ENCODE results near the gene PCDH12. TPM values are rescaled to one million over a fixed set of nuclear protein-coding genes. Genes with fewer than 3 reads are reported as not detected.

PCDH12 gene
- total RNA-seq, 1 experiment from 2014 or later: not detected

DNA sequence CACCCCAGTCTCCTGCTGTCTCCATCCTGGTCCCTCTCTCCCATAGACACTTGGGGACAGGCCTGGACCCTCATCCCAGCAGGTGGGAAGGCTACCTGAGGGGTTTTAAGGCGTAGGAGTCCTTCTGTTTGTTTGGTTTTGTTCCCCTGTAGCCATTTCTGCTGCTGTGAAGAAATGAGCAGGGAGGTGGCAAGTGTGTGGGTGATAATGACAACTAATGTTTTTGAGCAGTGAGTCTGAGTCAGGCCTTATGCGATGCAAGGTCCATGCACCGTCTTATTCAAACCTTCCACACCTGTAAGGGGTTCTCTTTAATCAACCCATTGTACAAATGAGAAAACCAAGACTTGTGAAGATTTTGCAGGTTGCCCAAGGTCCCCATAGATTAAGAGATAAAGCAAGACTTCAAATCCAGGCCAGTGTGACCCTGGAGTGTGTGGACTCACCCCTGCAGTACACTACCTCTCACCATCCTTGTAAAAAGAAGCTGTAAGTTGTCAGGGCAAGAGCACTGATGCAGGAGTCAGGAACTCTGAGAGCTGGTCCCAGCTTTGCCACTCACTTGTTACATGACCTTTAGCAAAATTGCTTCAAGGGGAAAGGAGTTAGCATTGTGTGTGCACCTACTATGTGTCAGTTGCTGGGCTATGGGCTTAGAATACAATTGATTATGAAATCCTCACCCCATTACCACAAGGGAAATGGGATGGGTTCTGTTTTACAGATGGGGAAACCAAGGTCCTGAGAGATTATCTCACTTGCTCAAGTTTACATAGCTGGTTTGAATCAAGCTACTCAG, 7.6 kb downstream of the PCDH12 start:
- Histone ChIP-seq H2BK15ac (ENCODE audit: low read depth, low read length) (no peak overlapping the region), H3K9ac (ENCODE audit: extremely low read depth, insufficient read length, low read length) (no peak overlapping the region), H3K79me1 (ENCODE audit: insufficient read depth, low read depth, low read length, poor library complexity, severe bottlenecking) (no peaks in the 10 kb centered on the region), H2BK20ac (ENCODE audit: low read depth, low read length, poor library complexity, severe bottlenecking) (no peak overlapping the region), H2AK5ac (ENCODE audit: insufficient read length, low read length) (no peak overlapping the region), H3K4me1 (ENCODE audit: insufficient read depth, low read length) (no peaks in the 10 kb centered on the region; the same call in 1 of the 2 replicates), H2AFZ (ENCODE audit: low read length) (no peak overlapping the region), H3K4me2 (ENCODE audit: insufficient read depth, insufficient read length, low read length) (no peak overlapping the region), H3K9me3 (ENCODE audit: control insufficient read depth, low read depth, low read length) (no peaks in the 10 kb centered on the region), H4K5ac (ENCODE audit: insufficient read length, low read depth, low read length) (no peak overlapping the region), H3T11ph (ENCODE audit: low read length) (no peak overlapping the region), H3K56ac (ENCODE audit: insufficient read length, low read depth, low read length) (no peak overlapping the region), H2BK120ac (ENCODE audit: low read depth, low read length, poor library complexity, severe bottlenecking) (no peak overlapping the region), H2BK5ac (ENCODE audit: insufficient read length, low read length) (no peak overlapping the region), H2BK12ac (ENCODE audit: insufficient read length, low read depth, low read length) (no peak overlapping the region), H3K23me2 (ENCODE audit: insufficient read length, low read depth, low read length, poor library complexity, severe bottlenecking) (no peaks in the 10 kb centered on the region), H4K8ac (replicated peaks; ENCODE audit: insufficient read length, low read depth, low read length) (no peak overlapping the region), H4K20me1 (ENCODE audit: control insufficient read depth, insufficient read depth, insufficient read length) (no peaks in the 10 kb centered on the region), H3K4ac (ENCODE audit: low read depth, low read length) (no peak overlapping the region), H3K14ac (ENCODE audit: insufficient read depth, low read length) (no peak overlapping the region), H3K23ac (ENCODE audit: insufficient read length, low read depth, low read length) (no peak overlapping the region), H3K27me3 (ENCODE audit: insufficient read depth, low read length) (no peaks in the 10 kb centered on the region), H3K18ac (ENCODE audit: insufficient read length, low read depth, low read length) (no peak overlapping the region), H3K27ac (ENCODE audit: insufficient read length, low read depth, low read length) (no peak overlapping the region), H4K91ac (ENCODE audit: insufficient read length, low read depth, low read length) (no peak overlapping the region), H3K79me2 (ENCODE audit: insufficient read depth, low read length) (no peaks in the 10 kb centered on the region)
- no peaks in the 10 kb centered on the region; a peak in 1 of 5 replicates for H3K9me3 Mint-ChIP-seq
- no peak overlapping the region for H3K27ac Mint-ChIP-seq
- H3K4me3 Mint-ChIP-seq: no peak overlapping the region
- TF ChIP-seq, protein P1, sequence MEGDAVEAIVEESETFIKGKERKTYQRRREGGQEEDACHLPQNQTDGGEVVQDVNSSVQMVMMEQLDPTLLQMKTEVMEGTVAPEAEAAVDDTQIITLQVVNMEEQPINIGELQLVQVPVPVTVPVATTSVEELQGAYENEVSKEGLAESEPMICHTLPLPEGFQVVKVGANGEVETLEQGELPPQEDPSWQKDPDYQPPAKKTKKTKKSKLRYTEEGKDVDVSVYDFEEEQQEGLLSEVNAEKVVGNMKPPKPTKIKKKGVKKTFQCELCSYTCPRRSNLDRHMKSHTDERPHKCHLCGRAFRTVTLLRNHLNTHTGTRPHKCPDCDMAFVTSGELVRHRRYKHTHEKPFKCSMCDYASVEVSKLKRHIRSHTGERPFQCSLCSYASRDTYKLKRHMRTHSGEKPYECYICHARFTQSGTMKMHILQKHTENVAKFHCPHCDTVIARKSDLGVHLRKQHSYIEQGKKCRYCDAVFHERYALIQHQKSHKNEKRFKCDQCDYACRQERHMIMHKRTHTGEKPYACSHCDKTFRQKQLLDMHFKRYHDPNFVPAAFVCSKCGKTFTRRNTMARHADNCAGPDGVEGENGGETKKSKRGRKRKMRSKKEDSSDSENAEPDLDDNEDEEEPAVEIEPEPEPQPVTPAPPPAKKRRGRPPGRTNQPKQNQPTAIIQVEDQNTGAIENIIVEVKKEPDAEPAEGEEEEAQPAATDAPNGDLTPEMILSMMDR (conservative IDR thresholded peaks at IDR 0.05): no peak
- H3K27me3 Mint-ChIP-seq (ENCODE audit: low read depth): peaks cover 7% of the 10 kb centered on the region; the same call in 1 of the 2 replicates
- H3K4me1 Mint-ChIP-seq: peaks cover 18 to 20% of the 10 kb centered on the region in 2 experiments
- DNase-seq: no peak
- WGBS (ENCODE audit: extremely low coverage, insufficient read length, low lambda C conversion rate): no CpG with 5 or more reads among the region's 3 CpGs
- no peaks in the 10 kb centered on the region for H3K36me3 Mint-ChIP-seq (ENCODE audit: insufficient read depth in 1 of 3, low read depth in 3 of 3)
